NCI-H1092 treated with DMSO at 0.1 percent for 48 hours (cell line): ENCODE results near the gene TOR3A.

ENCODE experiments used
- DNase-seq: peaks from one replicate; lab custom pipeline; 2025; lab: John Stamatoyannopoulos, UW

Gene TOR3A

DNA sequence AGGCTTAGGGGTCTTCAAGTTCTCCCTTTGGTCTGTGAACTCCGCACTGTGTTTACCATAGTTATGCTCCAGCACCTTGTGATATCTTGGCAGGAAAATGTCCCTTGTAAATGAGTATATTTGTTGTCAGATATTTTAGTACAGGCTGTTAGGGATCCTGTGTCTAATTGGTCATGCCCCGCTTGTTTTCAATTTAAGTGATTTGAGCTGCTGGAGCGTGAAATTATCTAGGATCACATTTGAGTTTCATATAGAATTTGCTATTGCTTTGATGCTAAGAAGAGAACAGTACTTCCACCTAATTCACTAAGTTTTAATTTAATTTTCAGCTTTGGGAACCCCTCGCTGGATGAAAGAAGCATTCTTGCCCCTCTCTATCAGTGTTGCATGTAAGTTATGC is 15.4 kb upstream of the TOR3A start:
- DNase-seq: no peak

DNA sequence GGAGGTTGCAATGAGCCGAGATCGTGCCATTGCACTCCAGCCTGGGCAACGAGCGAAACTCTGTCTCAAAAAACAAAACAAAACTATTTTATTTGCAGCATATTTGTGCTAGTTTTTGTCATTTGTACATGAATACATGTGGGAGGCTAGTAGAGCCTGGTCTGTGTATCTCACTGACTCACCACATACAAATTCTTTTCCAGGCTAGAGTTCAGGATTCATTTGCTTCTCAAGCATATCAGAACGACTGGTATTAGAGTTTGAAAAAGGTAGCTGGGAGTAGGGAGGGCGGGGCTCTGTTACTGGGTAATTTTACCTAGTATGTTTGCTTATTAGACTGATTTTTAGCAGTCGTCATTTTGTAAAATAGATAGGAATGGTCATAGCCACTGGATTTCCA is 4.5 kb upstream of the TOR3A start:
- no peak for DNase-seq

DNA sequence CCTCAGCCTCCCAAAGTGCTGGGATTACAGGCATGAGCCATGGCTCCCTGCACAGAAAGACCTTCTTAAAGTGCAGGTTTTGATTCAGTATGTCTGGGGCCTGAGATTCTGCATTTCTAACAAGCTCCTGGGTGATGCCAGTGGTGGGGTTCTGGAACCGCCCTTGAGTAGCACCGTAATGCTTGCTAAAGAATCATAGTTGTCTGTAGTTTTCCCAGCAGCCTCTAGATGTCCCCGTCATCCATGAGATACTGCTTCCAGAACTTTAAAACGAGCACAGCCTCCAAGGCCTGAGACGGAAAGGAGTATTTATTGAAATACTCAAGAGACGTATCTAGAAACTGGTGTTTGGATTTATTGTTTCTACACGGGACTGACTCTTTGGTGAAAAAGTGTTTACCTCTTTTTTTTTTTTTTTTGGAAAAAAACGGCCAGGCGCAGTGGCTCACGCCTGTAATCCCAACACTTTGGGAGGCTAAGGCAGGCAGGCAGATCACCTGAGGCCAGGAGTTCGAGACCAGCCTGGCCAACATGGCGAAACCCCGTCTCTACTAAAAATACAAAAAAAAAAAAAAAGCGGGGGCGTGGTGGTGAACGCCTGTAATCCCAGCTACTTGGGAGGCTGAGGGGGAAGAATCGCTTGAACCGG is 2.6 kb upstream of the TOR3A start:
- DNase-seq: peak; percentile 80

DNA sequence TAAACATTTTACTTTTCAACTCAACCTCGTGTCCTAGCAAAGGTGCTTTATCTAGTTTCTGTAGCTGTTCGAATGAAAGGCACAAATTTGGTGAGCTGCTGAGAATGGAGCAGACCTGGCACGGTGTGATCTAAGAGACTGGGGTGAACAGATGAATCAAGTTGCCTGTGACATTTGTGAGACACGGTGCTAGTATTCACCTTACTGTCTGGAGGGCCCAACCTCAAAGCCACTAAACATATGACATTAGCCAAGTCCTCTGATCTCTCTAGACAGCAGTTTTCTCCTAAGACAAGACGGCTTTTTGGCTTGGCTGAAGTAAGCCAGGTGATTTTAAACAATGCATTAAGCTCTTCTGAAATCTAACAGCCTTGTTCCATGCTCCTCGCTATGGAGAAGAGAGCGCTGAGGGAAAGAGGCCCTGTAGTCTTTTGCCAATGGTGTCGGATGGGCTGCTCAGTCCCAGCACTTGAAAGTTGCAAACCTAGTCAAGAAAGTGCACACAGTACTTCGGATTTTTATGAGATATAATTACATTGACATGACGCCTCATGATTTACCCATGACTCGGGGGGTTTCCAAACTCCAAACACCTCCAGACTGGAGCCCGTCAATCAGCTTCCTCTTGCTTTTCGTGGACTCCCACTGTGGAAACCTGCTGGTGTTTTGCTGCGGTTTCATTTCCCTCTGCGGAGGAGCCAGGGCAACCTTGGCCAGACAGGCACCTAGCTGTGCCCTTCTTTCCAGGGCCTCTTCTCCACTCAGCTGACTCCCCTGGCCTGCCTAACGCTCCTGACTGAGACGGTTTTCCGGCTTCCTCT is 794 bp upstream of the TOR3A start:
- DNase-seq: no peak

DNA sequence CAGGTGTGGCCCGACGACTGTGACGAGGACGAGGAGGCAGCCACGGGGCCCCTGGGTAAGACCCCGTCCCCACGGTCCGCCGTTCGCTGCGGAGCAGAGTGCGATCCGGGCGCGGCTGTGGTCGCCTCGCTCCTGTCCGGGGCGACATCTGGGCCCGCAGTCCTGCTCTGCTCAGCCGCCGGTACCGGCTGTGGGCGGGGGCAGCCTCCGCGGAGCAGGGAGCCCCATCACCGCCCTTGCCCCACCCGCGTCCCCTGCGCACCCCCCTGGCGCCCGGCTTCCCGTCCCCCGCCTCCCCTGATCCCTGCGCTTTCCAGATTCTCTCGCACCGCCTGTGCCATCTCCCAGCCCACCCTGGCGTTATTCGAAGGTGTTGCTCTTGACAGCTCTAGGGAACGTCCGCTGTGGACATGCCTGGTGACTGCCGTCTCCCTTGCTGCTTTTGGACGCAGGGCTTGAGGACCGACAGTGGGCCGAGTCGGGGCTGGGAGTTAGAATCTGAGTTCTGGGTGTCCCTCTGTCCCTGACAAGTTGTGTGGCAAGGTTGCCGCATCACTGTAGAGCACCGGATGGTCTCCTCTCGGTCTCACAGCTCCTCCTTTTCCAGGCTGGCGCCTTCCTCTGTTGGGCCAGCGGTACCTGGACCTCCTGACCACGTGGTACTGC is 596 bp downstream of the TOR3A start:
- peak; percentile 52 for DNase-seq

DNA sequence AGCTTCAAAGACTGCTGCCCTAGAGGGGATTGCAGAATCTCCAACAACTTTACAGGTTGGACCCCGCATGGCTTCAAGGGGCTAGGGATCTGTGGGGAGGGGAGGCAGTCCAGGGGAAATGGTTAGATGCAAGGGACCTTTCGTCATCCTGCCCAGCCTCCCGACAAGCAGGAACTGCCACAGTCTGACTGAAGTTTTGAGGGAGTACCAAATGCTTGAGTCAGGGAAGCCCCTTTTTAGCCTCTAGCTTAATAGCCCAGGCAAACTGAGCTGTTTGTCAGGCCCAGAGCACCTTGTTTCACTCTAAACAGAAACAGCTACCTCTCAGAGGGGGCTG is 1.1 kb downstream of the TOR3A start:
- no peak for DNase-seq

DNA sequence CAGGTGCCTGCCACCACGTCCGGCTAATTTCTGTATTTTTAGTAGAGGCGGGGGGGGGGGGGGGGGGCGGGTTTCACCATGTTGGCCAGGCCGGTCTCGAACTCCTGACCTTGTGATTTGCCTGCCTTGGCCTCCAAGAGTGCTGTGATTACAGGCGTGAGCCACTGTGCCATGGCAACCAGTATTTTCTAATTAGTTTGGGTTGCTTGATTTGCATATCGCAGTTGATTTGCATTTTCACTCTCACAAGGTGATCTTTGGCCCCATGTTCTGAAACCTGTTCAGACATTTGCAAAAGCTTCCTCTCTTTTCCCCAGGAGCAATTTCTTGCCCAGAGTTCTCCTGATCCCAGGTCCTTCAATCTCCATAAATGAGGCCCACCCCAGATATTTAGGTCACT is 1.7 kb downstream of the TOR3A start:
- DNase-seq: no peak

DNA sequence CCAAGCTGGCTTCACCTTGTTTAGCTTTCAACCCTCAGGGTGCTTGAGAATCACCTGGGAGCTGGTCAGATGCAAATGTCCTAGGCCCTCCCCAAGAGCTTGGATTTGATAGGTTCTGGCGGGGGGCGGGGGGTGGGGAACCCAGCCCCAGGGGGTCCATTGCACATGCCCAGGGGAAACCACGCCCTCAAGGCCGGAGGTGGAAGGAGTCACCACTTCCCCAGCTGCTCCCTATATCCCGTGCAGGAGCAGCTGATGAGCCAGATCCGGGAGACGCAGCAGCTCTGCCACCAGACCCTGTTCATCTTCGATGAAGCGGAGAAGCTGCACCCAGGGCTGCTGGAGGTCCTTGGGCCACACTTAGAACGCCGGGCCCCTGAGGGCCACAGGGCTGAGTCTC is 5.8 kb downstream of the TOR3A start:
- no peak for DNase-seq

DNA sequence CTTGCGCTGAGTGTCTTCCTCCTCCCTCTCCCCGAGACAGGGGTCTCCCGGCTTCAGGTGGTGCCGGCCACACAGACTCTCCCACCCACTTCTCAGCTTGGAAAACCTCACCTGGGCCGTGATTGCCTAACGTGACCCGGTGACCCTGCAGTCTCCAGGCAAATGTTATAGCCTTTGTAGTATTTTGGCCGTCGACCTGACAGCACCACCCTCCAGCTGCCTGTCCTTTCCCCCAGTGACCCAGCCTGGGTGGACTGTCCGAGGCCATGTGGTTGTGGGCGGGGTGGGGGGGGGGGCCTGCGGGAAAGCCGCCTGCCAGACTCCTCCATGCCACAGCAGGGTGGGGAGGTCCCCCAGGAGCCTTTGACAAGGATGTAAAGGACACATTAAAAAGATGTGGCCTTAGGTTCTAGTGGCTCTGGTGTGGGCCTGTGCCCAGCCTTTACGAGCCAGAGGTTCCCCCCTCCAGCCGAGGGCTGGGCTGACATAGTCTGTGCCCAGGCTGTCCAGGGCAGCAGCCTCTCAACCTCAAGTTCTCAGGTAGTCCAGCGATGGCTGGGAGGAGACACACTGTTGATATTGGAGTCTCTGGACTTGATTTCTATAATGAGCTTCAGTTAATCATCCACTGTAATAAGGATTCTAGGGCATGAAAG is 8.1 kb downstream of the TOR3A start:
- DNase-seq: no peak

DNA sequence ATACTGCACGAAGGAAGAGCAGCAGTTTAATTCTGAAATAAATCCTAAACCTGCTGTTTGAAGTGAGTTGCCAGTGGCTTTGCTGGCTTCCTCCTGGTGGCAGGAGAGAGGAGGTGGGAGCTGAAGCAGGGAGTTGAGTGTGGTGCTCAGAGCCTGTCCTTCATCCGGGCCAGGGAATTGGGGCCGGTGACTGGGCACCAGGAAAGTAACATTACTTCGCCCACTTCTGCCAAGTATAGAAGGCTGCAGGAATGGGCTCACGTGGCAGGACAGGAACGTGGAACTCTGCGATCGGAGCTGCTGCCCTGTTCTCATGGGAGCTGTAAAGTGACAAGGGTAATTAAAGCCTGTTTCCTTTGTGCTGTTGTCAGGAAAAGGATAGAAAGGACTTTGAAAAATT is 8.7 kb downstream of the TOR3A start:
- DNase-seq: no peak

DNA sequence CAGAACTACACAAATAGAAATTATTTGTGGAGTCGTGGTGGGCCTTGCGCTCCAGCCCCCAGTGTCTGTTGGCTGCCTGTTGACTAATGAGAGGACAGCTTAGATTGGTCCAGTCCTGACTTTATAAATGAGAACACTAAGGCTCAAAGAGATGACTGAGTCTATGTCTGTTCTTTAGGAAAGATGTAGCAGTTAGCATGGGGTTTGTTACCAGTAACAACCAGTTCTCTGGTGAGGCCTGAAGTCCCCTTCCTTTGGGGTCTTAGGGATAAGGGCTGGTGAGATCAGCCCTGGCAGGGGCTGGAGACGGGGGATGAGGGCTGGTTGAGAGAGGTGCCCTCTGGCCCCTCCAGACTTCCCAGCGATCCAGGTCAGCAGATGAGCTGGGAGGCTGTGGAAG is 9.1 kb downstream of the TOR3A start:
- DNase-seq: no peak

DNA sequence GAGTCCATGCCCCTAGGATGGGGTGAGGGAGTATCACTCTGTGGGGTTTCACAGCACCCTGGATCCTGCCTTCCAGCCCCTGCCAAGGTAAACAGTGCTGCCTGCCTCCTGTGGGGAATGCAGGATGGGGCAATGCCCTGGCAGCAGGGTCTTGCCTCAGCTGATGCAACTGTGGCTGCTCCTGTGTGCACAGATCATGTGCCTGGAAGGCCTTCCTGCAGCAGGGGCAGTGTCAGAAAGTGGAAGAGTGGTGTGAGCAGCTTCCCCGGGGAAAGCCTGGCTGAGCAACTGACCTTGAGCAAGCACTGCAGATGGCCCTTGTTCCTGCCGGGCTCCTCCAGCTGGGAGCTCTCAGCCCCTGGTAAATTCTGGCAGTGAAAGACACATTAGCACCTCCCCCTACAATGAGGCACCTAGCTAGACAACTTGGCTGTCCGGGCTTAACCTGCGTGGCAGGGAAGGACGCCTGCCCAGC is 9.9 kb downstream of the TOR3A start:
- DNase-seq: peak; percentile 3

DNA sequence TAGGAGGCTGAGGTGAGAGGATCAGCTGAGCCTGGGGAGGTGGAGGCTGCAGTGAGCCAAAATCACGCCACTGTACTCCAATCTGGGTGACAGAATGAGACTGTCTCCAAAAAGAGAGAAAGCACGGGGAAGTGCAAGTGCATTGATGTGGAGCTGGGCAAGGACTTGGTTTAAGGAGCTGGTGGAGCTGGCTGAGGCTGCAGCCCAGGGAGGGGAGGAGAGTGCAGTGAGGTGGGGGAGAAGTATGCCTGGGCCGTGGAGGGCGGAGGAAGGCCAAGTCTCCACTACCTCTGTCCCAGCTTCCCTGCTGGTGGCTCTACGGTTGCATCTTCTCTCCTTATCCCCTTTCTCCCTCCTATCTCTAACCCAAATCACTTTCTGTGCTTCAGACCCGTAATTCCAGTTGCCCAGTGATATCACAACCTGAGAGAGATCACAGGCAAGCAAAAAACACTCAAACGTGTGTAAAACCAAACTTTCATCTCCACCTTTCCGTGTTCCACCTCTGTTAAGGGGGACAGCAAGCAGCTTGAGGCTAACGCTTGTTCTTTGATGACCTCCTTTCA is 11.1 kb downstream of the TOR3A start:
- DNase-seq: no peak

DNA sequence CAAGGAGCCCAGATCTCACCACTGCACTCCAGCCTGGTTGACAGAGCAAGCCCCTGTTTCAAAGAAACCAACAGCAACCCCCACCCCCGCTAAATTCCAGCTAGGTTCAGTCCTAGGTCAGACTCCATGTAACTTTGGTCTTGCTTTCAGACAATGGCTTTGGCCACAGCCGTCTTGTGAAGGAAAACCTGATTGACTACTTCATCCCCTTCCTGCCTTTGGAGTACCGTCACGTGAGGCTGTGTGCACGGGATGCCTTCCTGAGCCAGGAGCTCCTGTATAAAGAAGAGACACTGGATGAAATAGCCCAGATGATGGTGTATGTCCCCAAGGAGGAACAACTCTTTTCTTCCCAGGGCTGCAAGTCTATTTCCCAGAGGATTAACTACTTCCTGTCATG is 12.9 kb downstream of the TOR3A start:
- DNase-seq: no peak

DNA sequence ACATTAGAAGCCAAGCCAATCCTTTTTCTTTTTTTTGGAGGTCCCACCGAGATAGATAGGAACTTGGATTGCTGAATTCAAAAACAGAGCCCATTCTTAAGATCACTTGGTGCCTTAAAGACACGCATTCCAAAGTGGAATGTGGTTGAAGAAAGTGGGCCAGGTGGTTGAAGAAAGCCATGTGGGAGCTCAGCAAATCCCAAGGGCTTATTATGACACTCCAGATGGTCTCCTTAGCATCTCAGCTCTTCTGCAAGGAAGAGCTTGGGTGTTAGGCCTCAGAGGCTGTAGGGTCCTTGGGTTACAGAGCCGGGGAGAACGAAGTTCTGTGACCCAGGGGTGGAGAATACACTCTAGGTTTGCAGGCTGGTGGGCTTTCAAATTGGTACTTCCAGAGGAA is 13.5 kb downstream of the TOR3A start:
- DNase-seq: no peak

DNA sequence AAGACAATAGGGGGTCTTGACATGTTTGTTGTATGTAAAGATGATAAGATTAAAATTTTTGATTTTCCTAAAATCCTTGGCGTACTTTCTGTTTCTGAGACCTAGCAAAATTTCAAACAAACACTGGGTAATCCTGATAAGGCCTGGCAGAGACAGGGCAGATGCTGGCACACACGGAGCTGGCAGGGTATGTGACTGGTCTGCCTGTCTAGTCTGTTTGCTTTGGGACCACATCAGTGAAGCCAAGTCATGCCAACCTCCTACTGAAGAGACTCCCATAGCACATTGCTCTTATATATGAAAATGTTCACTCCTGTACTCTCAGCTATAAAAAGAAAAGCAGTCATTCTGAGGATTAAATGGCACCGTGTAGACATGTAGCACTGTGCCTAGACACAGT is 14.1 kb downstream of the TOR3A start:
- DNase-seq: no peak

DNA sequence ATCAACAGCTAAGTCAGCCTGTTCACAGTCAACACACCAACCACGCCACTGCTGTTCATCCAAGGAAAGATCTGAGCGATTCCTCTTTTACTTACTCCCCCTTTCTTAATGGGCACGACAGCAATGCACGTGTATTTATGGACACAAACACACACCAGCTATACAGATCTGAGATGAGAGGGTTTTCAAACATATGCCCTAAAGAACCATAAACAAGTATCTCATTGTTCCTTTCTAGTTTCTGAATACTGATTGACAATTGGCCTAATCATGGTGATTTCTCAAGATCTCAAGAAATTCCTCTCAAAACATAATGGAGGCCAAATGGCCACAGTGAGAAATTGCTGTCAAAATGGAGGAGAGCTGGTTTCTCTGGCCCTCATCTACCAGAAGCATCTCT is 18.0 kb downstream of the TOR3A start:
- no peak for DNase-seq

DNA sequence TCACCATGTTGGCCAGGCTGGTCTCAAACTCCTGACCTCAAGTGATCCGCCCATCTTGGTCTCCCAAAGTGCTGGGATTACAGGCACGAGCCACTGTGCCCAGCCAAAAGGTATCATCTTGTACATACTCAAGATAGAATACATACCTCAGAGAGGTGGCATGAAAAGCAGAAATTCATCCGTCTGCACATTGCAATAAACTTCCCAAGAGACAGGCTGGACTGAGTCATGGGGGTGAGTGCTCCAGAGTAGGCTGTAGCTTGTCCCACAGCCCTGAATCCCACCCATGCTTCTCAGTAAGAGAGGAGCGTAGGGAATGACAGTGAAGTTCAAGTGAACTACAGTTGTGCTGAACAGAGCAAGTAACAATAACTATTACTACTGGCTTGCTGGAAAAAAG is 19.7 kb downstream of the TOR3A start:
- no peak for DNase-seq

DNA sequence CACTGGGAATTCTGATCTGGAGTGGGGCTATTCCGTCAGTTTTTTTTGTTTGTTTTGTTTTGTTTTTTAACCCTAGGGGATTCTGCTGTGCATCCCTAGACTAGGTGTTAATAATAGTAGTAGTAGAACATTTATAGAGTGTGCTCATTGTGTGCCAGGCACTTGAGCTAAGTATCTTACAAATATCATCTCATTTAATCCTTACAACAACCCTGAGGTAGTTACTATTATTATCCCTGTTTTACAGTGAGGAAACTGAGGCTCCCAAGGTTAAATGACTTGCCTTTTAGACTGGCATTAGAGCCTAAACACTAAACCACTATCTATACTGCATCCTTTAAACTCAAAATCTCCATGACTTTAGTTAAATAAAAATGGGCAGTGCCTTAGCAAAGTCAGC is 22.1 kb downstream of the TOR3A start:
- DNase-seq: no peak

DNA sequence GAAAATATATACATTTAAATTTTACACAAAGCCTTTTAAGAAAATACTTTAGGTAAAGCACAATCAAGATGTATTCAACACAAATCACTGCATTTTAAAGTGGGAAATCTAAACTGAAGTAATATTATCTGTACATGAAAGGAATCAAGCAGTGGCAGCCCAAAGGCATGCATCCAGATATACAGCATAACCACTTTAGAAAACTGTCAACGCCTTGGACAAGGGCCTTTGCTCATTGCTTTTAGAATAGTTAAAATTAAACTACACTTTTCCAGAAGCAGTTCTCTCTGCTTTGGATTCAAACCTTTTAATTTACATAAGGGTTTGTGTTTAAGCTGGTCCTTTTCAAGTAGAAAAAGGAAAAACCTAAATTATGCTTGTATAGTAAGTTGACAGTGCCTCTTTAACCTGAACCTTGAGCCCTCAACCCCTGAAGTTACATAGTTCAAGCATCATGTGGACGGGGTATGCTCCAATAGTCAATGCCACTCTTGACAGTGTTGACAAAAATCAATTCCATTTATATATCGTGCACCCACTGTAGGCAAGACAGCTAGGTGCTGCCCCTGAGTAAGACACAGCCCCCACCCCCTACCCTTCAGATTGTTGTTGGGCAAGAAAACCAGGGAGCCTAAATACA is 22.9 kb downstream of the TOR3A start:
- no peak for DNase-seq

DNA sequence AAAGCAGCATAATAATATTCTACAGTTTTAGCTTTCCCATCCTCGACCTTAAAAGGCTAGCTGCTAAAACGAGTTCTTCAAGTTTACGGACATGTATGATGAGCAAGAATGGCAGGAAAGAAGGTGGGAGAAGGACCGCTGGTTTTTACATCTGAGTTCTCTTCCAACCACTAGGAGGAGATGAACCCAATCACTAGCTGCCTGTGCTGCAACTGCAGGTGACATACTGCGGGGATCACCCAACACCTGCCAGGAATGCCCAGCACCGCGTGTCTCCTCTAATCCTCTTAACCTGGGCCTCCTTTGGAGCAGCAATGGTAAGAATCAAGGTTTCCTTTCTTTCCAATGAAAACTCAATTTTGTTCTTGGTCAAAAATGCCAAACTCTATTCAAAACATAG is 23.5 kb downstream of the TOR3A start:
- no peak for DNase-seq
